HG02763 (cell line): Measurements from ENCODE around the gene NOM1.
"Not testable (repeated sequence)": the region's sequence is repeated elsewhere in the genome, so short reads cannot be mapped to it uniquely, and the experiment has no call there.

ENCODE experiments used
- ATAC-seq: cut with Tn5 transposase; IDR thresholded peaks from one replicate; pipeline ENCODE4 v1.9.1; 2021; ENCODE audit warnings: mild to moderate bottlenecking, moderate library complexity; ENCODE audit not compliant: unreplicated experiment

The NOM1 gene

GRCh38 chr7:156940421-156941122 lies 8.9 kb upstream of the NOM1 start:
- no peak for ATAC-seq

GRCh38 chr7:156941393-156942182 lies 7.9 kb upstream of the NOM1 start:
- ATAC-seq: no peak

GRCh38 chr7:156942708-156943090 lies 6.8 kb upstream of the NOM1 start:
- no peak for ATAC-seq

- ATAC-seq: no peak
Observed at GRCh38 chr7:156943091-156944041, 6.1 kb upstream of the NOM1 start.

- no peak for ATAC-seq
Observed at GRCh38 chr7:156944876-156945275, 4.6 kb upstream of the NOM1 start.

GRCh38 chr7:156947120-156947843 lies 2.2 kb upstream of the NOM1 start:
- no peak for ATAC-seq

- ATAC-seq: no peak
Observed at GRCh38 chr7:156948361-156948760, 1.2 kb upstream of the NOM1 start.

GRCh38 chr7:156950381-156950858 lies 908 bp downstream of the NOM1 start:
- ATAC-seq: no peak

- not testable (repeated sequence) for ATAC-seq
Observed at GRCh38 chr7:156953215-156953614, 3.7 kb downstream of the NOM1 start.

GRCh38 chr7:156954941-156955340 lies 5.4 kb downstream of the NOM1 start:
- no peak for ATAC-seq

- ATAC-seq: no peak
Observed at GRCh38 chr7:156956727-156957126, 7.2 kb downstream of the NOM1 start.

GRCh38 chr7:156962145-156962544 lies 12.6 kb downstream of the NOM1 start:
- ATAC-seq: no peak

- ATAC-seq: no peak
Observed at GRCh38 chr7:156962897-156963296, 13.4 kb downstream of the NOM1 start.

GRCh38 chr7:156963472-156963871 lies 14.0 kb downstream of the NOM1 start:
- ATAC-seq: no peak

- ATAC-seq: no peak
Observed at GRCh38 chr7:156964971-156965370, 15.5 kb downstream of the NOM1 start.

GRCh38 chr7:156966387-156966786 lies 16.9 kb downstream of the NOM1 start:
- ATAC-seq: no peak

GRCh38 chr7:156968183-156968582 lies 18.7 kb downstream of the NOM1 start:
- no peak for ATAC-seq

GRCh38 chr7:156969972-156970420 lies 20.5 kb downstream of the NOM1 start:
- no peak for ATAC-seq

GRCh38 chr7:156975620-156976019 lies 26.1 kb downstream of the NOM1 start:
- ATAC-seq: no peak

- ATAC-seq: no peak
Observed at GRCh38 chr7:156979007-156979606, 29.6 kb downstream of the NOM1 start.
